ENCODE data around the gene AGK.
"Not testable (repeated sequence)": the region's sequence is repeated elsewhere in the genome, so short reads cannot be mapped to it uniquely, and the experiment has no call there.

The AGK gene

DNA sequence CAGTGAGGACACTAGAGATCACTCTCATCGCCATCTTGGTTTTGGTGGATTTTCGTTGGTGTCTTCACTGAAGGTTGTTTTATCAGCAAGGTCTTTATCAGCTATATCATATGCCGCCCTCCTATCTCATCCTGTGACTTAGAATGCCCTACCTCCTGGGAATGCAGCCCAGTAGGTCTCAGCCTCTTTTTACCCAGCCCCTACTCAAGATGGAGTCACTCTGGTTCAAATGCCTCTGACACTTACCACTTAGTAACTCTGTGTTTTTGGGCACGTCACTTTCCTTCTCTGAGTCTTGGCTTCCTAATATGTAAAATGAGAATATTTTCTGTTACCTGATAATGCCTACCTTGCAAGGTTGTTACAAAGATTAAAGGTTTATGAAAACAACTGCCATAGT, 37.7 kb downstream of the AGK start:
- no peak for DNase-seq

DNA sequence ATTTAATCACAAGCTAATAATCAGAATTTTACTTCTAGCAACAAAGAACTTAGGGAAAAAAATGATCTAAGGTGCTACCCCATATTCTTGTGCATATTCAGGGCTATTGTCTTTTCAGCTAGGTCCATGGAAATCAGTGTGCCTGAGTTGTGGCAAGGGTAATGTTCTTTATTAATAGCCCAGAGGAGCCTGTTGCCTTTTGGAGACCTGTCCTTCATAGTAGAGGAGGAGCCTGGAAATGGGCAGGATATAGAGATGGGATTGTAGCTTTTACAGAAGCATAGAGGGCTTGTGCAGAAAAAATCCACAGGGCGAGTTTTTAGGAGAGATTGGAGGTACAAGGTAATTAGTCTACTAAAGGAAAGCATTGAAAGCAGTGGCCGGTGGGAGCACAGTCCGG, 38.9 kb downstream of the AGK start:
- no peak for DNase-seq

DNA sequence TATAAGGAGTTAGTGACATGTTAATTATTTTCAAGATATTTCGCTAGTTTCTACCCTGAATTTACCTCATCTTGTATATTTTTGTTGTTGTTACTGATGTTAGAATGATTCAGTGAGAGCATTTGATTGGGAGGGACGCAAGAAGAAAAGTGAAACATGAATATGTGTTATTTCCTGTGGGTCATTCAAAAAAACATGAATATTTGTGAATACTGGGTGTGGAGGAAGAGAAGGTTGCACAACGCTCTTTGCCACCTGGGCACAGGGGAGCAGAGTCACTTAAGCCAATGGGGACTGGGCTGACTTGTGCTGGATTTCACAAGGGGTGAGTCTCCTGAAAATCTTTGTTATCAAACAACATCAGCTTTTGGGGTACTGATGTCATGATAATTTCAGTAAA, 39.5 kb downstream of the AGK start:
- DNase-seq, result no peak

DNA sequence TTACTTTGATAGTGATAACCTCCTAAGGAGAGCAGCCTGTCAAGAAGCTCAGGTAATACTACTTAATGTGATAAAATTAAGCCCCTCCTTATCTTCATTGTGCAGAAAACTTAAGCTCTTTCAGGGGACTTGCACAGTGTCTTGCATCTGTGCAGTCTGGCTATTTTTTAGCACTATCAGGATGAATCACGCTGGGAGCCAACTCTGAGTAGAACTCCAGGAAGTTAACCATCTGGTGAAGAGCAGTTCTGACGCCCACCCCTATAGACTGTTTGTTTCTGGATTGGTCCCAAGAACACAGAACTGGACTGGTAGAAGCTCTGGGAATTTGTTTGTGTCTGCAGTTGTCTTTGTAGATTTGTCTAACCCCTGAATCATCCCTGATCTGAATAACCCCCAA, 41.9 kb downstream of the AGK start:
- no peak for DNase-seq

DNA sequence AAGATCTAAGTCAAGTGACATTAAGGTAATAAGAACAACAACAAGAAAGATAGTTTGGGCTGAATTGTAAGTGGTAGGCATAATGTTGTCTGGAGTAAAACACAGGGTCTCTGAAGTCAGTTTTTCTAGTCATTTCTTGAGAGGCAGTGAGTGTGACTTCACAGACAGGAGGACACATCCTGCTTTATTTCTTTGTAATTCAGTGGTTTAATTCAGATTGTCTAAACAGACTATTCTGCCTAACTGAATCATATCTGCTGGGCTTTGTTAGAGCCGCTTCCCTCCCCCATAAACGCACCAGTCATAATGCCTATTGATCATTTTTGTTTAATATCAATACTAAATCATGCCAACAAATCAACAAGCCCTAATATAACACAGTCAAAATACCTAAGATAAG, 46.8 kb downstream of the AGK start:
- DNase-seq, result no peak

DNA sequence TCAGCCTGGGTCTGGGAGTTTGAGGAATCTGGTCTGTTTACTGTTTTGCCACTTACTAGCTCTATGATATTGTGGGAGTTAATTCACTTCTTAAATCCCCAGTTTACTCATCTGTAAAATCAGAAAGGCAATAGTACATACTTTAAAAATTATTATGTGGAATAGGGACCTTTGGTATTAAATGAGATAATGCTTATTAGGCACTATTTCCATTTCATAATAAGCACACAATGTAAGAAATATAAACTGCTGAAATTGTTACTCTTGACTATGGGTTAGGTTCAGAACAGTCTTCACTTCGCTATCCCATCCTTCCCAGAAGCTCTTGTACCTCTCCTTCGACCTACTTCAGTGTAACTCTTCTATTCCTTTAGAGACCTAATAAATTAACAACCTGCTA, 47.2 kb downstream of the AGK start:
- DNase-seq, result no peak

DNA sequence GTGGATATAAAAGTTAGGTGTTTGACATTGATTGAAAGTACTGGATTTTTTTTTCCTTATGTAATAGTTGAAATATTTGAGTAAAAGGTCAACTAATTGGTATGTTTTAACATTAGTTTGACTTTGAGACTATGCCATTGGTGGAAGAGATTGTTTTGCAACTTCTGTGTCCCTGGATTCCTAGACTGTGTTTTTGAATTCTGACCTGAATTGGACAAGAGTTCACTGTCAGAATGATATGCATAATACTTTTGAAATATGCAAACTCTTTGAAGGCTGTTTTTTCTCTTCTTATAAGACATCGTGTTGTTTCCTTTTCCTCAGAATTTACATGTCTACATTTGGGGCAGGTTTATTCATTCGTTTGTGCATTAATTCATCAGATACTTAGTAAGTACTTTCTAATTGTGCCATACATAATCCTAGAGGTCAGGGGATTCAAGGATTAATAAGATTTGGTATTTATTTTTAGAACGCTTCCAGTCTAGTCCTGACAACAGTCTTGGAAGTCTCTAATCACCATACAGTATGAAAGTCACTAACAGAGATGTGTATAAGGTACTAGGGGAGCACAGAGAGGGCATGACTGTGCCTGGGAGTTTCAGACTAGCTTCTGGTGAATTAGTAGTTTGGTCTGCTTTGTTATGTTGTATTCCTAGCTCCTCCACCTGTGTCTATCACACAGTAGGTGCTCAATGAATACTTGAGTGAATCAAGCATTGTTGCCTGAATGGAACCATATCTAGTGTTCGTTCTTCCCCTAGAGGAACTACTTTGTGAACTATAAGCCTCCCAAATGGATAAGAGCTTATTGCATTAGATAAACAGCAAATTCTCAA, 49.2 kb downstream of the AGK start:
- DNase-seq, result no peak

DNA sequence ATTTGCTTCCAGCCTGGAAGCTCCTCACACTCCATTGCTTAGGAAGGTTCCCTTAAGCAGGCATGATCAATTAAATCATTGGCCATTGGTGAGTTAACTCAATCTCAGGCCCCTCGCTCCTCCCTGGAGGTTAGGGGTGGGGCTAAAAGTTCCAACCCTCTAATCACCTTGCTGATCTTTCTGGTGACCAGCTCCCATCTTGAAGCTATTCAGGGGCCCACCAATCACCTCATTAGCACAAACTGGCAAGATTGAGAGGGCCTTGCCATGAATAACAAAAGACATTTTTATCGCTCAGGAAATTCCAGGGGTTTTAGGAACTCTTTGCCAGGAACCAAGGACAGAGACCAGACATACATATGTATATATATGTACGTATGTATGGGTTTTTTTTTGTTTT, 58.4 kb downstream of the AGK start:
- DNase-seq, result no peak

DNA sequence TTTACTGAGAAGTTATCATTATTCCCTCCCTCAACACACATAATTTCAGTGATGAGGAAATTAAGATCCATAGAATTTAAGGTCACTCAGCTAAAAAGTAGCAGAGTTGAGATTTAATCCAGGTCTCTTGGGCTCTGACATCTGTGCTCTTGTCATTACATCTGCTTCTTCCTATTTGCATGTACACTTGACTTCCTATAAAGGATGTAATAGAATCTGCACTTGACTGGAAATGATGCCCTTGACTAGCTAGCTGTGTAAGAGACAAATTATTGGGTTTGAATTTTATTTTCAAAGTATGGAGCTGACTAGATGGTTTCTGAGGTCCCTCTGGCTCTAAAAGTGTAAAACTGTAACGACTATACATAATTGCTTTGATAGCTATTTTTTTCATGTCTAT, 59.5 kb downstream of the AGK start:
- DNase-seq, result no peak

DNA sequence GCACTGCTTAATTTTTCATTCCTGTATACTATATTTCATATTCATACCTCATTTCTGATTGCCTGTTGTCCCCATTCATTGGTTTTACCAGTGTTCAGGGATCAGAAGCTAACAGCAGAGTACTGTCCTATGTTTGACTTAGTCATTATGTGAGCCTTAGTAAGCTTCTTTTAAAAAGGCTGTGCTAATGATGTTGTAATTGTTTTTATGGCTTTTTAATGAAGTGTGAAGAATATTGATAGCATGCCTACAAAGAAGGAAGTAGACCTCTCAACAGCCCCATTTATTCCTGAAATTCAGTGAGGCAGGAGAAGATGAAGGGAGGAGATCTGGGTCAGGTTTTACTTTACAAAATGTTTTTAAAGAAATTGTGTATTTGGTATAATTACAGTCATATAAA, 61.7 kb downstream of the AGK start:
- no peak for DNase-seq

DNA sequence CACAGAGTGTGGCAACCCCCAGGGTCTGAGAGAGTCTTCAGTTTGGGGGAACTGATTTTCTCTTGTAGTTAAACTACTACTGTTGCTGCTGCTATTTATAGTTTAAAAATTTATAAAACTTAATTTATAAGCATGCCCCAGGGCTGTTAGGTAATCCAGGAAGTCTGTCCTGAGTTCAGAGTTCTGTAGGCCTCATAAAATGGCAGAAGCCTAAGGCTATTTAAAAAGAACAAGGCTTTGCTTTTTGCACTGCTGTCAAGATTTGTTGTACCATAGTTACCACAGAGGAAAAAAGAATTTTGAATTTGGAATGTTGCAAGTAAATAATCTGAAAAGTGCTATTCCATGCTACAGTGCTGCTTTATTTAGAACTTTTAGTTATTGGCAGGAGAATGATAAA, 66.1 kb downstream of the AGK start:
- DNase-seq, result no peak

DNA sequence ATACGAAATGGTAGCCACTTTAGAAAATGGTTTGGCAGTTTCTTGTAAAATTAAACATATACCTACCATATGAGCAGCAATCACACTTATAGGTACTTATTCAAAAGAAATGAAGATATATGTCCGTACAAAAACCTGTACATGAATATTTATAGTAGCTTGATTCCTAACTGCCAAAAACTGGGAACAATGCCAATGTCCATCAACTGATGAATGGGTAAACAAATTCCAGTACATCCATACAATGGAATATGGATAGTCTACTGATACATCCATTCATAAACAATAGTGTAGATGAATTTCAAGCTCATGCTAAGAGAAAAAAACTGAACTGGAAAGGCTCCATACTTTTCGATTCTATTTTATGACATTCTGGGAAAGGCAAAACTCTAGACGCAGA, 68.5 kb downstream of the AGK start:
- no peak for DNase-seq

DNA sequence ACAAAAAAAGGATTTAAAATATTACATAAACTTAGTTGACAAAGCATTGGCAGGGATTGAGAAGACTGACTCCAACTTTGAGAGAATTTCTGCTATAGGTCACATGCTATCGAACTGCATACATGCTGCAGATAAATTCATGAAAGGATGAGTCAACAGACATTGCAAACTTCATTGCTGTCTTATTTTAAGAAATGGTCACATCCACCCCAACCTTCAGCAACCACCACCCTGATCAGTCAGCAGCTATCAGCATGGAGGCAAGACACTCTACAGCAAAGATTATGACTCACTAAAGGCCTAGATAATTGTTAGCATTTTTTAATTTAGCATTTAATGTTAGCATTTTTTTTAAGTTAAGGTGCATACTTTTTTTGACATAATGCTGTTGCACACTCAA, 73.6 kb downstream of the AGK start:
- DNase-seq, result no peak

DNA sequence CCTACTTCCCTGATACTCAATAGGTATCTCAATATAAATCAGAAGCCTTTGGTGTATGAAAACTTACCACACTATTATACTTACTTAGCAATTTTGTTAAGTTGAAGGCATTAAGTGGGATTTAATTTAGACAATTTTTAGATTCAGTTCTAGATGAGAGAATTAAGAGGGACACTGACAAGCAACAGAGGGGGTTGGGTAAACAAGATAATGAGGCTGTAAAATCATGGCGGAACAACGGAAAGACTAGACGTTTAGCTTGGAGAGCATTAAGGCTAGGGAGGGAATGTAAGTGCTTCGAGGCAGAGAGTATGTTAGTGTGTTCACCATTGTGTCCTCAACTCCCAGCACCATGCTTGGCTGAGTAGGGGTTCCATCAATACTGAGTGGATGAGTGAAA, 79.4 kb downstream of the AGK start:
- DNase-seq, result no peak

DNA sequence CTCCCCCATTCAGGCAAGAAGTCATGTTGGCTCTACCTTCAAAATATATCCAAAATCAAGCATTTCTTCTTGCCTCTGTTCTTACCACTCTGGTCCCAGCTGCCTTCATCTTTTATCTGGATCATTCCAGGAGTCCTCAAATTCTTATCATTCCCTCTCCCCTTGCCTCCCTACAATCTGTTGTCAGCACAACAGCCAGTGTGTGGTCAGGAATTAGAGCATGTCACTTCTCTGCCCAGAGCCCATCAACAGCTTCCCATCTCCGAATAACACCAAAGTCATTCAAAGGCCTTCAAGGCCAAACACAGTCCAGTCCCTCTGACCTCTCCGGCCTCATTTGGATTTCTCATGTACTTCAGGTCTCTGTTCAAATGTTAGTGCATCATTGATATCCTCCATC, 80.3 kb downstream of the AGK start:
- no peak for DNase-seq

DNA sequence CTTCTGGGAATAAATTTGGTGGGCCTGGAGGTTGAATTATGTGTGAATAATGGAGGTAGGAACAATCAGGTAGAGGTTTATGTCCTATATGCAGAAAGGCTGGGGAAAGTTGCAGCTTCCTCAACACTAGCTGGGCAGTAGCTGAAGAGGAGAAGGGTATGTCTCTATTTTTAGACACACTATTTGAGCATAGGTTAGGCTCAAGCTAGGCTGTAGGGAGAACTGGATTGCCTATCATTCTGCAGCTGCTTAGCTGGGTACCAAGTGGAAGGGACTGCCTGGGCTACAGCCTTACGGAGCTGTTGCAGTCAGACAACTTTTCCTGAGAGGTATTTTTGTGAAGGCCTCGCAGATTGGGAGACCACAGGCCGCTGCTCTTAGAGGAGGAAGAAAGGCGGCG, 82.9 kb downstream of the AGK start:
- no peak for DNase-seq

DNA sequence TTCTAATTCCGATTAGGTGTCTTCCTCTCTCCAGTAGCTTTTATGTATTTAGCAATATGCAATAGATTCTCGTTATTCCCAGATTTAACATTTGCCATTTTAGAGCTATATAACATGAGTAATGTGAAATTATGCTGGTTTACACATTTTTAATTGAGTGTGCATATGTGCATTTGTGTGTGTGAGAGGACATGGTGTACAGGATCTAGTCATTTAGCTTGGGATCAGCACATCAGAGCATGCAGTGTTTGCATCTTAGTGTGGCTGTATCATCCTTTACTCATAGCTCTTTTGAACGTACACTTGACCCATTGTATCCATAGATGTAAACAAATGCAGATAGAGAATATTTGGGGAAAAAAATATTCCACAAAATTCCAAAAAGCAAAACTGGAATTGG, 84.8 kb downstream of the AGK start:
- DNase-seq, result no peak

DNA sequence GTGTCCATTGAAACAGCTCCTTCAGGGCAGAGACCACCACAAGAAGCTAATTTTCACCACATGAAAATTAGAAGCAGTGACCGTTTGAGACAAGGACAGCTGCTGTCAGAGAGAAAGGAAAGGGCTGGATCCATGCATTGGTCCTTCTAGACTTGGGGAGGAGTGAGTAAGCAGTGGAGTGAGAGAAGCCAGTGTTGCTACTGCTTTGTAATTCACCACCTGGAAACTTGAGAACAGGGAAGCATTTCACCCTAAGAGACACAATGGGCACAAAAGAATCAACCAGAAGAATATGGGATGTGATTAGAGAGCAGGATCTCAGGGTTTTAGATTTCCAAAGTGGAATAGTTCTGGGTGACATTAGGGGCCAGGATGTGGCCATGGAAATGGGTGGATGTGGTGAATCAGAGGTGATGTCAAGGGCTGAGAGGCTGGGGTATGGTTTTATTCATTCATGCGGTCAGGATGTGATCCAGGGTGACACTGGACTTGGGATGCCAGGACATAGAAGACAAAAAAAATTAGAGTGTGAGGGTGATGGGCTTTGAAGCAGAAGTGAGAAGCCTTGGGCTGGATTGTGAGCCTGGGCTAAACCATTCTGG, 89.1 kb downstream of the AGK start:
- no peak for DNase-seq

DNA sequence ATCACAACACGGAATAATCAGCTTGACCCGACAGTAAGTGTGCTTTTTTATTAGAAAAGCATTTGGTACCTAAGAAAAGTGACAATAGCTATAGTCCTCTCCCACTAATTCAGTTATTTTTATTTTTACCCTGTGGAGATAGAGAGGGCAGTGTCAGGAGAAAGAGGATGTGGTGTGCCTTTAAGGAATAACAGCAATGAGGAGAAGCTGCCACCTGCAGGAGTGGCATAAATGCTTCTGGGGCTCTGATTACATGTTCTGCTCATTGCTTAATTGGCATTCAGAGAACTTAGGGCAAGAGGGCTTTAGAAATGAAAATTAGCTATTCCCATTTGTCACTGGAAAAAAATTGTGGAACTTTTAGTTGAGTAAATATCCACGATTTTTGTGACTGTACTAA, 90.7 kb downstream of the AGK start:
- no peak for DNase-seq

DNA sequence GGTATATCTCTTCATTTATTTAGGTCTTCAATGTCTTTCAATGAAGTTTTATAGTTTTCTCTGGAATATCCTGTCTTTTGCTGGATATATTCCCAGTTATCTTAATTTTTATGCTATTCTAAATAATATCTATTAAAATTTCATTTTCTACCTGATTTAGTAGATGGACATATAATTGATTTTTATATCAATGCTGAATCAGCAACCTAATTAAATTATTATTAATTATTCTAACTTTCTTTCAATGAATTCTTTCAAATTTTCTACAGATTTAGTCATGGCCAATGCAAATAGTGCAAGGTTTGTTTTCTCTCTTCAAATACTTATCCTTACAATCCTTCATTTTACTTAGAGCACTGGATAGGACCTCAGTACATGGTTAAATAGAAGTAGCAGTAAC, 94.0 kb downstream of the AGK start:
- DNase-seq, result no peak

DNA sequence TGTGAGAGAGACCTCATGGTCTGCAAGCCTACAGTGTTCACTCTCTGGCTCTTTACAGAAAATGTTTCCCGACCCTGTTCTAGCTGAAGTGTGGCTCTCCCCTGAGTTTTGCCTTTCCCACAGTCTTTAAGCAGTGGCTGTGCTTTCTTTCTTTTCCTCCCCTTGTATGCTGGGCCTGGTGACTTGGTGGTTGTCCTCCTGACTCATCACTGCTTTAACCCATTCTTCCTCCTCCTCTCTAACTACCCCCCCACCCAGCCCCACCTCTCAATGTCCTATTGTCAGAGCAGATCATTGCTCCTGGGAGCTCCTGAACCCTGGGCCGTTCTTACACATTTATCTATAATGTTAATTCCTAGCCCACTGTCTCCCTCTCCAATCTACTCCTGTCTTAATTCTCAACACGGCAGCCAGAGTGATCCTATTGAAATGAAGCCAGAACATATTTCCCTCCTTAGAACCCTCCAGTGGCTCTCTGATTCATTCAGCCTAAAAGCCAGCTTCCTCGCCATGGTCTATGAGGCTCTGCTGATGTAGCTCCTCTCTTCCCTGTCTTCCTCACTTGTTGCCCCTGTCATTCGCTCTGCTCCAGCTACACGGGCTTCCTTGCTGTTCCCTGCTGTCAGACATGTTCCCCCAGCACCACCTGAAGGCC, 95.7 kb downstream of the AGK start:
- no peak for DNase-seq

DNA sequence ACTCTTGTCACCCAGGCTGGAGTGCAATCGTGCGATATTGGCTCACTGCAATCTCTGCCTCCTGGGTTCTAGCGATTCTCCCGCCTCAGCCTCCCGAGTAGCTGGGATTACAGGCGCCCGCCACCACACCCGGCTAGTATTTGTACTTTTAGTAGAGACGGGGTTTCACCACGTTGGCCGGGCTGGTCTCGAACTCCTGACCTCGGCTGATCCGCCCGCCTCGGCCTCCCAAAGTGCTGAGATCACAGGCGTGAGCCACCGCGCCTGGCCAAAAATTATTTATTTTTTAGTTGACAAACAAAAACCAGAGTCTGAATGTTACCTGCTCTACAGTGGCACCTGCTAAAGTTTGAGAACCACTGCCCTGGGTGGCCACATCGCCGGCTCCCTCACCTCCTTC, 96.5 kb downstream of the AGK start:
- DNase-seq, result not testable (repeated sequence)

DNA sequence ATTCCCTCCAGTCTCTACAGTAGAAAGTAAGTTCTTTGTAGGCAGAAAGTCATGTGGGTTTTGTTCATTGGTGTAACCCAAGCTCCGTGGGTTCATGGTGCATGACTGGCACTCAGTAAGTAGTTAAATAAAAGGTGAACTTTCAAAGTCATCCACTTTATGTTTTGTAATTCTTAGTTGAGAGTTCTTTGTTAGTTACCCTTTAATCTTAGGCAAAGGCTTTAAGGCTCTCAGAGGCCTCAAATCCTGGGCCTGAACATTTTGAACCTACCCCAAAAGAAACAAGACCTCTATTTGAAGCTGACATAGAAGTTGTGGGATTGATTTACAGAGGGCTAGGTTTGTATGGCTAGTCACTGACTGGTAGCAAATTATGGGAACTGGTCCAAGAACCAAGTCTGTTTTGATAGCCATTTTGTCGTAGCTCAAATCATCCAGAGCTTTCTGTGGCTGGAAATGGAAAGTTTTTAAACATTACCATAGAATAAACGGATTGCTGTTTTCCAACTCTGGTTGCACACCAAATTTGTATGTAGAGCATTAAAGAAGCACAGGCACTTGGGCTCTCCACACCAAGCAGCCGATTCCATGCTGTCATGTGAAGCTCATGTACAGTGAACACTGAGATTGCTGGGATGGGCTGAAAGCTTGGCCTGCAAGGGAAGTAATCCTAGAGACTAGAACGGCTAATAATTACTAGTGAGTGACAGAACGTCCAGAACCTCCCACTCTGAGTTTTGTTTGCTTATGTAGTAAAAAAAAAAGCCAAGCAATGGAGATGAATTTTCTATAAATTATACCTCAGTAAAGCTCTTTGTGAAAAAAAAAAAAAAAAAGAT, 97.3 kb downstream of the AGK start:
- no peak for DNase-seq

Measured in activated CD4-positive, alpha-beta T cell treated with anti-CD3 and anti-CD28 coated beads, Interleukin-2, amount 50 U/mL, for 4 hours (primary cell).